ENCODE measurements around the gene GATB. TPM values are rescaled to one million over a fixed set of nuclear protein-coding genes. Genes with fewer than 3 reads are reported as not detected.
A peak's percentile ranks its signal among the peaks of the same experiment; 100 is the strongest.
"Not testable (repeated sequence)": the region's sequence is repeated elsewhere in the genome, so short reads cannot be mapped to it uniquely, and the experiment has no call there.

The GATB gene
- total and polyA plus RNA-seq, 5 donors from 2014 or later: 7.9 to 13.3 (median 11.7) TPM

DNA sequence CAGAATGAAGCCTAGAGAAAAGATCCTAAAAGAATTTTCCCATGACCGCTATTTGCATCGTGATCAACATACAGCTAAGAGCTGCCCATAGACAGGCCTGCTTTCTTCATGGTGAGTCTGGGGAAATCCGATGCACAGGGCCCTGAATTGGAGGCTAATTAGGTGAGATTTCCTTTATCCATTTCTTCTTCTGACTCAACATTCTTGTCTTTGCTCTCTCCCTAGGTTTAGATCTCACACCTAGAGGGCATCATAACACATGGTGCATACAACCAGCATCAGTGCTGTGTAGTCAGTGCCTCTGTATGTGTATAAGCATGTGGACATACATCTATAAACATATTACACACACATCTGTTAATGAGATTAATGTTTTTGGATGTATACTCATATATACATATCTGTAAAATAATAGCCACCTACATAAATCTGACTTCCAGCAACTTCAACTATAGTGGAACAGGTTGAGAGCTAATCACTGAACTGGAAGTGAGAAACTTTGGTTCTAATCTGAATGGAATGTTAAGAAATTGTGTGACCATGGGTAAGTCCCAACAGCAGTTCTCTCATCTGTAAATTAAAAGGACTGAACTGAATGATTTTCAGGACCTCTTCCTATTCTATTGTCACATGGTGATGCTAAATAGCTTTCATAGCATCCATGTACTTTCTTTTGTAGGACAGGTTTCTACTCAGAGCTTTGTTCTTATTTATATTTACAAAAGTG lies 17.5 kb downstream of the GATB start:
- Mint-ChIP-seq H3K4me1 (peaks cover 0 to 2% (median 0%) of the 10 kb centered on the region in 4 donors), H3K27ac (no peak overlapping the region)
- H3K4me1 ChIP-seq (ENCODE audit: control insufficient read depth, insufficient read depth, low read length, poor library complexity, severe bottlenecking): no peaks in the 10 kb centered on the region

DNA sequence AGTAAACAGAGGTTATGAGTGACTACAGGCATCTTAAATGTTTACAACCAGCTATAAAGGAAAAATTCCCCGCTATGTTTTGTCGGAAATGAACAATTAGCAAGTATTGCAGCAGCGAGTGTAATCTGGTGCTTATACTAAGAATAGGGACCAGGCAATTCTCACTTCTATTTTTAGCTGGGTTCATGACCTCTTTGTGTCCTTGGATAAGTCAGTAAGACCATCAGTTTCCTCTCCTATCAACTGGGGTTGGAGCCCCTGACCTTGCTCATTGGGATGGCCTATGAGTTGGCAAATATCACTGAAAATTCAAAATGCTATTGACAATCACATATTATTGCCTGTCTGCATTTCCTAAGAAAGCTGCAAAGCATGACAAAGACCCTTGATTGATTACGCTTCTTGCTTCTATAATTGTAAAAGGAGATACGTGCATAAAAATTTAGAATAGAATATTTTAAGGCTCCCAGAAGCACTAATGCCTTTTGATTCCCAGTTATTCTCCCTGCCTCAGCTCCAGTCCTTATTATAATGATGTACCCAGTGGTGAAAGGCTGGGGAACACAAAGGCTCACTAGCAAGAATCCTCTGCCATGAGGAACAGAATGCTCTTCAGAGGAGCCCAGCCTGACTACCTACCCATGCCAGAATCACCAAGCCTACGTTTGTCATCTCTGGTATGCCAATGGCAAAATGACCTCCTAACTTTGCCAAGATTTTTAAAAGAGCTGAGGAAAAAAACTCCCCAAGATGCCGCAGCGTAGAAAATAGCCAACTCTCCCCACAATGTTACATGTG lies 21.9 kb downstream of the GATB start:
- Mint-ChIP-seq H3K27me3 (no peaks in the 10 kb centered on the region), H3K27ac (peak overlapping the region in 1 of 3 donors; percentile 35), H3K4me1 (peaks cover 0 to 8% (median 0%) of the 10 kb centered on the region in 4 donors), H3K36me3 (peaks cover 54% of the 10 kb centered on the region), H3K4me3 (no peak overlapping the region), H3K9me3 (peaks cover 0 to 30% (median 10%) of the 10 kb centered on the region in 7 donors)
- DNase-seq (no peak), ATAC-seq (ENCODE audit: low read depth in 2 of 2) (no peak)
- peaks cover 9 to 16% of the 10 kb centered on the region in 2 experiments for H3K9me3 ChIP-seq (ENCODE audit: control insufficient read depth in 2 of 2, low read length in 2 of 2)
- no peak overlapping the region for H3K27ac ChIP-seq (ENCODE audit: insufficient read depth, low read length, poor library complexity, severe bottlenecking)
- no peaks in the 10 kb centered on the region for H3K27me3 ChIP-seq (ENCODE audit: control insufficient read depth, insufficient read depth, low read length)
- no peak overlapping the region for H3K4me3 ChIP-seq (ENCODE audit: low read depth, low read length)
- H3K36me3 ChIP-seq (ENCODE audit: control insufficient read depth, insufficient read depth, low read length): peaks cover 4% of the 10 kb centered on the region
- H3K4me1 ChIP-seq (ENCODE audit: control insufficient read depth, insufficient read depth, low read length, poor library complexity, severe bottlenecking): no peaks in the 10 kb centered on the region

More for the DNA sequence above, 17.5 kb downstream of the GATB start:
- H3K9me3 ChIP-seq (ENCODE audit: control insufficient read depth in 2 of 2, low read length in 2 of 2): no peaks in the 10 kb centered on the region
- H3K9me3 Mint-ChIP-seq: peaks cover 0 to 7% (median under 1%) of the 10 kb centered on the region in 7 donors
- H3K4me3 ChIP-seq (ENCODE audit: low read depth, low read length): no peak overlapping the region
- no peak overlapping the region for H3K27ac ChIP-seq (ENCODE audit: insufficient read depth, low read length, poor library complexity, severe bottlenecking)
- no peak for ATAC-seq (ENCODE audit: low read depth in 2 of 2)
- no peak for DNase-seq
- no peaks in the 10 kb centered on the region for H3K36me3 ChIP-seq (ENCODE audit: control insufficient read depth, insufficient read depth, low read length)
- H3K27me3 ChIP-seq (ENCODE audit: control insufficient read depth, insufficient read depth, low read length): no peaks in the 10 kb centered on the region
- no peaks in the 10 kb centered on the region for H3K27me3 Mint-ChIP-seq
- H3K4me3 Mint-ChIP-seq: no peak overlapping the region
- peaks cover 41% of the 10 kb centered on the region for H3K36me3 Mint-ChIP-seq

DNA sequence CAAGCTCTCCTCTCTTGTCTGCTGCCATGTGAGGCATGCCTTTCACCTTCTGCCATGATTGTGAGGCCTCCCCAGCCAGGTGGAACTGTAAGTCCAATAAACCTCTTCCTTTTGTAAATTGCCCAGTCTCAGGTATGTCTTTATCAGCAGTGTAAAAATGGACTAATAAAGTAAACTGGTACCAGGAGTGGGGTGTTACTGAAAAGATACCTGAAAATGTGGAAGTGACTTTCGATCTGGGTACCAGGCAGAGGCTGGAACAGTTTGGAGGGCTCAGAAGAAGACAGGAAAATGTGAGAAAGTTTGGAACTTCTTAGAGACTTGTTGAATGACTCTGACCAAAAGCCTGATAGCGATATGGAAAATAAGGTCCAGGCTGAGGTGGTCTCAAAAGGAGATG lies 24.0 kb downstream of the GATB start:
- H3K9me3 ChIP-seq (ENCODE audit: control insufficient read depth in 2 of 2, low read length in 2 of 2): peaks cover 9 to 16% of the 10 kb centered on the region in 2 experiments
- H3K27me3 ChIP-seq (ENCODE audit: control insufficient read depth, insufficient read depth, low read length); DNase-seq; H3K27ac ChIP-seq (ENCODE audit: insufficient read depth, low read length, poor library complexity, severe bottlenecking); H3K4me1 ChIP-seq (ENCODE audit: control insufficient read depth, insufficient read depth, low read length, poor library complexity, severe bottlenecking); H3K27me3 Mint-ChIP-seq; H3K27ac Mint-ChIP-seq; H3K4me3 Mint-ChIP-seq; ATAC-seq (ENCODE audit: low read depth in 2 of 2); H3K4me3 ChIP-seq (ENCODE audit: low read depth, low read length); H3K4me1 Mint-ChIP-seq; H3K36me3 ChIP-seq (ENCODE audit: control insufficient read depth, insufficient read depth, low read length): not testable (repeated sequence)
- peaks cover 0 to 30% (median 10%) of the 10 kb centered on the region in 7 donors for H3K9me3 Mint-ChIP-seq
- peaks cover 53% of the 10 kb centered on the region for H3K36me3 Mint-ChIP-seq

DNA sequence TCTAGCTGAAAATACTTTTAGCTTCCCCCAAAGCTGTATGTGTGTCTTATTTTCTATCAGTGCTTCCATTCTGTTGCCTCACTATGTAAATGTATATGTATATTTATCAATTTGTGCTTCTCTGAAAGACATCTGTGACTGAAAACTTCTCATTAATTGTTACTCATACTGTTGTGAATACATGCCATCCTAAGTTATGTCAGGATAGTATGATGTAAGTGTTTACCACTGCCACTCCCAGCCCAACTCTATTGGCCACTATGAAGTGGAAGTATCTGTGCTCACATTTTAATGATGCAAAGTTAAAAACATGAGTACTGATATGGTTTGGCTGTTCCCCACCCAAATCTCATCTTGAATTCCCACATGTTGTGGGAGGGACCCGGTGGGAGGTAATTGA lies 24.4 kb downstream of the GATB start:
- no peak overlapping the region for H3K27ac ChIP-seq (ENCODE audit: insufficient read depth, low read length, poor library complexity, severe bottlenecking)
- DNase-seq (no peak), ATAC-seq (ENCODE audit: low read depth in 2 of 2) (no peak)
- Mint-ChIP-seq H3K4me1 (peaks cover 0 to 8% (median 3%) of the 10 kb centered on the region in 4 donors), H3K36me3 (peaks cover 48% of the 10 kb centered on the region), H3K4me3 (no peak overlapping the region), H3K27ac (no peak overlapping the region), H3K27me3 (no peaks in the 10 kb centered on the region), H3K9me3 (peaks cover 0 to 30% (median 10%) of the 10 kb centered on the region in 7 donors)
- H3K4me3 ChIP-seq (ENCODE audit: low read depth, low read length): no peak overlapping the region
- H3K9me3 ChIP-seq (ENCODE audit: control insufficient read depth in 2 of 2, low read length in 2 of 2): peaks cover 9 to 16% of the 10 kb centered on the region in 2 experiments
- H3K27me3 ChIP-seq (ENCODE audit: control insufficient read depth, insufficient read depth, low read length): no peaks in the 10 kb centered on the region
- no peaks in the 10 kb centered on the region for H3K4me1 ChIP-seq (ENCODE audit: control insufficient read depth, insufficient read depth, low read length, poor library complexity, severe bottlenecking)
- peaks cover 4% of the 10 kb centered on the region for H3K36me3 ChIP-seq (ENCODE audit: control insufficient read depth, insufficient read depth, low read length)

DNA sequence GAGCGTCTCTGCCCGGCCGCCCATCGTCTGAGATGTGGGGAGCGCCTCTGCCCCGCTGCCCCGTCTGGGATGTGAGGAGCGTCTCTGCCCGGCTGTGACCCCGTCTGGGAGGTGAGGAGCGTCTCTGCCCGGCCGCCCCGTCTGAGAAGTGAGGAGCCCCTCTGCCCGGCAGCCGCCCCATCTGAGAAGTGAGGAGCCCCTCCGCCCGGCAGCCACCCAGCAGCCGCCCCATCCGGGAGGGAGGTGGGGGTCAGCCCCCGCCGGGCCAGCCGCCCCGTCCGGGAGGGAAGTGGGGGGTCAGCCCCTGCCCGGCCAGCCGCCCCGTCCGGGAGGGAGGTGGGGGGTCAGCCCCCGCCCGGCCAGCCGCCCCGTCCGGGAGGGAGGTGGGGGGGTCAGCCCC lies 29.1 kb downstream of the GATB start:
- Mint-ChIP-seq H3K36me3 (peaks cover 24% of the 10 kb centered on the region), H3K4me1 (peaks cover 4 to 17% (median 13%) of the 10 kb centered on the region in 4 donors), H3K9me3 (peaks cover 0 to 12% (median 6%) of the 10 kb centered on the region in 7 donors)
- H3K4me1 ChIP-seq (ENCODE audit: control insufficient read depth, insufficient read depth, low read length, poor library complexity, severe bottlenecking); H3K27ac ChIP-seq (ENCODE audit: insufficient read depth, low read length, poor library complexity, severe bottlenecking); H3K27ac Mint-ChIP-seq; H3K4me3 Mint-ChIP-seq; H3K9me3 ChIP-seq (ENCODE audit: control insufficient read depth in 2 of 2, low read length in 2 of 2); ATAC-seq (ENCODE audit: low read depth in 2 of 2); H3K4me3 ChIP-seq (ENCODE audit: low read depth, low read length); DNase-seq; H3K27me3 Mint-ChIP-seq; H3K36me3 ChIP-seq (ENCODE audit: control insufficient read depth, insufficient read depth, low read length); H3K27me3 ChIP-seq (ENCODE audit: control insufficient read depth, insufficient read depth, low read length): not testable (repeated sequence)

DNA sequence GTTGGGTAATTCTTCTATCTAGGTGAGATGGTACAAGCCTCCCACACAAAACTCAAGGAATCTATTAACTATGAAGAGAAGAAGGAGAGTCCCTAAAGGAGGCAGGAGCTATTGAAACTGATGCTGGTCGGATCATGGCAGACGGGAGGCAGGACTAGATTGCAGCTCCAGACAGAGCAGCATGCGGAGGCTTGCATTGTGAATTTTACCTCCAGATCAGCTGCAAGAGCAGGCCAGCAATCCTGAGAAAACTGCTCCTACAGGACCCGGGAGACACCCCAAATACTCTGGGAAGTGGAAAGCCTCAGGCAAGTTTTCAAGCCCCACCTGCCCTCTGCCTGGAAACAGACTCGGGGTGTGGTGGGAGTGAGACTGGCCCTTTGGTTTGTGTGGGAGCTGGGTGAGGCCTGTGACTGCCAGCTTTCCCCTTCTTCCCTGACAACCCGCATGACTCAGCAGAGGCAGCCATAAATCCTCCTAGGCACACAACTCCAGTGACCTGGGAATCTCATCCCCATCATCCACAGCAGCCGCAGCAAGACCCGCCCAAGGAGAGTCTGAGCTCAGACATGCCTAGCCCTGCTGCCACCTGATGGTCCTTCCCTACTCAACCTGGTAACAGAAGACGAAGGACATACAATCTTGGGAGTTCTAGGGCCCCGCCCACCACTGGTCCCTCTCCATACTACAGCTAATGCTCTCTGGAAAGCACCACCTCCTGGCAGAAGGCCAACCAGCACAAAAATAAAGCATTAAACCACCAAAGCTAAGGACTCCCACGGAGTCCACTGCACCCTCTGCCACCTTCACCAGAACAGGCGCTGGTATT lies 30.9 kb downstream of the GATB start:
- Histone ChIP-seq H3K36me3 (ENCODE audit: control insufficient read depth, insufficient read depth, low read length) (no peaks in the 10 kb centered on the region), H3K4me3 (ENCODE audit: low read depth, low read length) (no peak overlapping the region), H3K9me3 (ENCODE audit: control insufficient read depth in 2 of 2, low read length in 2 of 2) (no peaks in the 10 kb centered on the region), H3K4me1 (ENCODE audit: control insufficient read depth, insufficient read depth, low read length, poor library complexity, severe bottlenecking) (no peaks in the 10 kb centered on the region), H3K27ac (ENCODE audit: insufficient read depth, low read length, poor library complexity, severe bottlenecking) (no peak overlapping the region), H3K27me3 (ENCODE audit: control insufficient read depth, insufficient read depth, low read length) (no peaks in the 10 kb centered on the region)
- H3K27me3 Mint-ChIP-seq: no peaks in the 10 kb centered on the region
- DNase-seq (no peak), ATAC-seq (ENCODE audit: low read depth in 2 of 2) (no peak)
- peaks cover 13% of the 10 kb centered on the region for H3K36me3 Mint-ChIP-seq
- H3K9me3 Mint-ChIP-seq: peaks cover 0 to 2% (median under 1%) of the 10 kb centered on the region in 7 donors
- peaks cover 4 to 16% (median 13%) of the 10 kb centered on the region in 4 donors for H3K4me1 Mint-ChIP-seq
- no peak overlapping the region for H3K4me3 Mint-ChIP-seq
- no peak overlapping the region for H3K27ac Mint-ChIP-seq

DNA sequence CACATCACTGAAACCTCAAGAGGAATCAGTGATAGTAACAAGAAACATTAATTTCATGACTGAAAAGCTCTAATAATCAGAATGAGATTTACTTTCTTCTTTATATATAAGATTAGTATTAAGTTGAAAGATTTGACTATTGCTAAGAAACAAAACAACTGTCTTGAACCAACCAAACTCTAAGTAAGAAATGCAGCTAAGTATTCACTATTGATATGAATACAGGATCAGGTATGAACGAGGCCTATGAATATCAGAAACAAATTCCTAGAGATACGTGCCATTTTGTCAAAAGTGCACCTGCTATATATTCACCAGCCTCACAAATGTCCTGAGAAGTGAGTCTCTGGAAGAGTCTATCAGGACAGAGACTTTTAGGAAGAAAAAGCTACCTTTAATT lies 32.1 kb downstream of the GATB start:
- Mint-ChIP-seq H3K4me3 (no peak overlapping the region), H3K9me3 (peaks cover 0 to 2% (median 0%) of the 10 kb centered on the region in 7 donors)
- no peak for ATAC-seq (ENCODE audit: low read depth in 2 of 2)

More for the DNA sequence above, 32.1 kb downstream of the GATB start:
- Histone ChIP-seq H3K36me3 (ENCODE audit: control insufficient read depth, insufficient read depth, low read length) (no peaks in the 10 kb centered on the region), H3K9me3 (ENCODE audit: control insufficient read depth in 2 of 2, low read length in 2 of 2) (no peaks in the 10 kb centered on the region), H3K4me3 (ENCODE audit: low read depth, low read length) (no peak overlapping the region), H3K27me3 (ENCODE audit: control insufficient read depth, insufficient read depth, low read length) (no peaks in the 10 kb centered on the region), H3K27ac (ENCODE audit: insufficient read depth, low read length, poor library complexity, severe bottlenecking) (no peak overlapping the region), H3K4me1 (ENCODE audit: control insufficient read depth, insufficient read depth, low read length, poor library complexity, severe bottlenecking) (no peaks in the 10 kb centered on the region)
- no peak for DNase-seq
- Mint-ChIP-seq H3K36me3 (peaks cover 13% of the 10 kb centered on the region), H3K4me1 (peaks cover 4 to 16% (median 10%) of the 10 kb centered on the region in 4 donors), H3K27ac (no peak overlapping the region), H3K27me3 (no peaks in the 10 kb centered on the region)

All from CD4-positive, CD25-positive, alpha-beta regulatory T cell (primary cell).